GF-D8 (cell line): ENCODE measurements around the gene SCYGR6.

Source experiments
- DNase-seq: peaks from one replicate; lab custom pipeline; 2025; lab: John Stamatoyannopoulos, UW

Gene SCYGR6

DNA sequence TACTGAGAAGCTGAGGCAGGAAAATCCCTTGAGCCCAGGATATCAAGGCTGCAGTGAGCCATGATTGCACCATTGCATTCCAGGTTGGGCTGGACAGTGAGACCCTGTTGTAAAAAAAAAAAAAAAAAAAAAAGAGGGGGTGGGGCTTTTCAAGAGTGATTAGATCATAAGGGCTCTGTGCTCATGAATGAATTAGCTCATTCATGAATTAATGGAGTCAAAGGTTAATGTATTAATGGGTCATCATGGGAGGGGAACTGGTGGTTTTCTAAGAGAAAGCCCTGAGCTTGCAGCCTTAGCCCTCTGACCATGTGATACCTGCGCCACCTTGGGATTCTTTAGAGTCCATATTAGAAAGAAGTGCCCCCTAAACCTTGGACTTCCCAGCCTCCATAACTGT is 11.3 kb downstream of the SCYGR6 start:
- DNase-seq: no peak

DNA sequence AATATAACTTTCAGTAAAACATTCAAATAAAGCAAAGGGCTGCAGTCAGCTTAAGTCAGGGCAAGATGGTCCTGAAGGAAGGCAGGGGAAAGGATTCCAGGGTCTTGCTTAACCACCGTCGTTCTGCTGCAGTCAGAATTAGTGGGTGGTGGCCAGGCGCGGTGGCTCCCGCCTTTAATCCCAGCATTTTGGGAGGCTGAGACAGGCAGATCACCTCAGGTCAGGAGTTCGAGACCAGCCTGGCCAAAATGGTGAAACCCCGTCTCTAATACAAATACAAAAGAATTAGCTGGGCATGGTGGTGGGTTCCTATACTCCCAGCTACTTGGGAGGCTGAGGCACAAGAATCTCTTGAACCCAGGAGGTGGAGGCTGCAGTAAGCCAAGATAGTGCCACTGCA is 13.6 kb downstream of the SCYGR6 start:
- no peak for DNase-seq

DNA sequence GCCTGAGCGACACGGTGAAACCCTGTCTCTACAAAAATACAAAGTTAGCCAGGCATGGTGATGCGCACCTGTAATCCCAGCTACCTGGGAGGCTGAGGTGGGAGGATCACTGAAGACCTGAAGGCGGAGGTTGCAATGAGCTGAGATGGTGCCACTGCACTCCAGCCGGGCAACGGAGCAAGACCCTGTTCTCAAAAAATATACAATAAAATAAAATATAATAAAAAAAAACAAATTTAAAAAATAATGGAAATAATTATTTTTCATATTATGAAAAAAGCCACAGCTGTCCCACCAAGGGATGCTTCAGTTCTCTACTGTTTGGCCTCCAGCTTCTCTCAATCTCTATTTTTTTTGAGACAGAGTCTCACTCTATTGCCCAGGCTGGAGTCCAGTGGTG is 17.2 kb downstream of the SCYGR6 start:
- no peak for DNase-seq

DNA sequence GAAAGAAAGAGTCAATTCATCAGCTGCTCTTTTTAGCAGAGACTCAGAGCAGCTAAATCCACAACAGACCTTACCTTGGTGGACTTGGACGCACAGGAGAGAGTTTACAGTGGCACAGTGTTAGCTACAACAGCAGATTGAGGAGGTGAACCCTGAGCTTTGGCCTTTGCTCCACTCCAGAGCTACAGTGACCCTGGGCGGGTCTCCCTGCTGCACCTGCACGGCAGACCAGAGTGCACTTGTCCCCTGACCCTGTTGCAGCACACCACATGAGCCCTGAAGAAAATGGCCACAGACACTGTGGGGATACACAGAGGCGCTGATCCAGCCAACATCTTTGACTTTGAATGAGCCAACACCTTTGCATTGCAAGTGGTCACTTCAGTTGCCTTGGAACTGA is 17.7 kb downstream of the SCYGR6 start:
- DNase-seq: no peak

GRCh38 chr2:227703961-227704360 is 20.6 kb downstream of the SCYGR6 start:
- DNase-seq: no peak

- no peak for DNase-seq
Observed at GRCh38 chr2:227703280-227703732, 21.3 kb downstream of the SCYGR6 start.

DNA sequence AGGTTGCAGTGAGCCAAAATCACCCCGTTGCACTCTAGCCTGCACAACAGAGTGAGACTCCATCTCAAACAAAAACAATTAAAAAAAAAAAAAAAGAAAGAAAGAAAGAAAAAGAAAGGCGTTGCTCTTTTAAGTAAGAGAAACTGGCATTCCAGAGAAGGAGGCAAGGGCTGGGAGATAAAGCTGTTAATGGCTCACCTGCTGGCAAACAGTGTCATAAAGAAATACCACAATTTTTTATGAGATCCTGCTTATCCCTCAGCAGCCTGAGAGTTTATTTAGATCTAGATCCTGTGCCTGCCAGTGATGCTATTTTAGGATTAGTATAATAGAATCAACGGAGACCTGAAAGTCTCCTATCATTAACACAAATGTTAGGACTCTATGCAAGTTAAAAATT is 23.0 kb downstream of the SCYGR6 start:
- DNase-seq: no peak

- DNase-seq: no peak
Observed at GRCh38 chr2:227696990-227697679, 27.4 kb downstream of the SCYGR6 start.

- no peak for DNase-seq
Observed at GRCh38 chr2:227687189-227687588, 37.4 kb downstream of the SCYGR6 start.

- DNase-seq: no peak
Observed at GRCh38 chr2:227684258-227684657, 40.3 kb downstream of the SCYGR6 start.

DNA sequence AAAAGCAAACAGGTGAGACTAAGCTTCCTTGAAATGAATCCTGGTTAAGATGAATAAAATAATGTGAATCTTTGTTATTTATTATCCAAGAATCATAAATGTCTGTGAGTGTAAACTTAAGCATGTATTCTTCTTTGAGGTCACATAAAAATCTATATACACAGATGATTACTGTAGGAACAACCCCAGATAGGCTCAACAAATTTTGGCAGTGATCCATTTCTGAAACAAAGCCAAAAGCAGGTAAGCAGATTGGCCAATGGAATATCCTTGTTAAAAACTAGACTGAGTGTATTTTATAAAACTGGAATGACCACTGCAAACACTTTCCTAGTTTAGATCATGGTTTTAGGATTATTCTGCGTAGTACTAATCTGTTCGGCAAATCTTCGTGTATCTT is 46.6 kb downstream of the SCYGR6 start:
- no peak for DNase-seq

GRCh38 chr2:227674485-227674884 is 50.1 kb downstream of the SCYGR6 start:
- DNase-seq: no peak
